ENCODE results near the gene CCDC169.

- TF ChIP-seq, protein P1, sequence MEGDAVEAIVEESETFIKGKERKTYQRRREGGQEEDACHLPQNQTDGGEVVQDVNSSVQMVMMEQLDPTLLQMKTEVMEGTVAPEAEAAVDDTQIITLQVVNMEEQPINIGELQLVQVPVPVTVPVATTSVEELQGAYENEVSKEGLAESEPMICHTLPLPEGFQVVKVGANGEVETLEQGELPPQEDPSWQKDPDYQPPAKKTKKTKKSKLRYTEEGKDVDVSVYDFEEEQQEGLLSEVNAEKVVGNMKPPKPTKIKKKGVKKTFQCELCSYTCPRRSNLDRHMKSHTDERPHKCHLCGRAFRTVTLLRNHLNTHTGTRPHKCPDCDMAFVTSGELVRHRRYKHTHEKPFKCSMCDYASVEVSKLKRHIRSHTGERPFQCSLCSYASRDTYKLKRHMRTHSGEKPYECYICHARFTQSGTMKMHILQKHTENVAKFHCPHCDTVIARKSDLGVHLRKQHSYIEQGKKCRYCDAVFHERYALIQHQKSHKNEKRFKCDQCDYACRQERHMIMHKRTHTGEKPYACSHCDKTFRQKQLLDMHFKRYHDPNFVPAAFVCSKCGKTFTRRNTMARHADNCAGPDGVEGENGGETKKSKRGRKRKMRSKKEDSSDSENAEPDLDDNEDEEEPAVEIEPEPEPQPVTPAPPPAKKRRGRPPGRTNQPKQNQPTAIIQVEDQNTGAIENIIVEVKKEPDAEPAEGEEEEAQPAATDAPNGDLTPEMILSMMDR (IDR thresholded peaks at IDR 0.05; ENCODE audit: extremely low read depth in 1 of 2, insufficient read depth in 1 of 2, low read depth in 1 of 2, low read length in 2 of 2), result no peak
- TF ChIP-seq POLR2AphosphoS5 (IDR thresholded peaks at IDR 0.05; ENCODE audit: insufficient read depth, low read depth, low read length) (no peak), POLR2A (IDR thresholded peaks at IDR 0.05; ENCODE audit: low read depth, low read length) (no peak), EZH2 (IDR thresholded peaks at IDR 0.05; ENCODE audit: borderline replicate concordance, low read depth, low read length, severe bottlenecking) (no peak), GATA2 (IDR thresholded peaks at IDR 0.05; ENCODE audit: insufficient read depth, insufficient read length, low read depth, low read length) (no peak), MYC (IDR thresholded peaks at IDR 0.05; ENCODE audit: low read depth, low read length) (no peak), FOS (IDR thresholded peaks at IDR 0.05; ENCODE audit: borderline replicate concordance, insufficient read depth, low read length) (no peak)
- TF ChIP-seq, protein P2, sequence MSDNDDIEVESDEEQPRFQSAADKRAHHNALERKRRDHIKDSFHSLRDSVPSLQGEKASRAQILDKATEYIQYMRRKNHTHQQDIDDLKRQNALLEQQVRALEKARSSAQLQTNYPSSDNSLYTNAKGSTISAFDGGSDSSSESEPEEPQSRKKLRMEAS (IDR thresholded peaks at IDR 0.05; ENCODE audit: insufficient read depth, insufficient read length), result no peak
These were observed 42.1 kb upstream of the CCDC169 start for GRCh38 chr13:36339600-36340155.
